GM23248 (cell line): ENCODE measurements around the gene SIK2. TPM values are rescaled to one million over a fixed set of nuclear protein-coding genes. Genes with fewer than 3 reads are reported as not detected.

Experiments used
- DNase-seq: peaks from one replicate; pipeline ENCODE4 v3.0.0-alpha.2; 2015
- H2AFZ ChIP-seq: fragments of 200-600 bp; sonication (generic); 2 replicates; pipeline ENCODE4 v1.6.1; 2016; ENCODE audit warnings: antibody characterized with exemption
- H3F3A ChIP-seq: fragments of 200-600 bp; sonication (generic); 2 replicates; pipeline ENCODE4 v1.6.1; 2016; ENCODE audit warnings: mild to moderate bottlenecking, antibody characterized with exemption, mixed run types; ENCODE audit not compliant: insufficient read depth
- H3K27ac ChIP-seq: fragments of 200-600 bp; sonication (generic); 2 replicates; pipeline ENCODE4 v1.5.1; 2016; ENCODE audit warnings: mild to moderate bottlenecking
- H3K27me3 ChIP-seq: fragments of 200-600 bp; sonication (generic); replicated peaks from 2 replicates; pipeline ENCODE4 v1.6.1; 2016; ENCODE audit warnings: mild to moderate bottlenecking; ENCODE audit not compliant: insufficient read depth
- H3K36me3 ChIP-seq: fragments of 200-600 bp; sonication (generic); 2 replicates; pipeline ENCODE4 v1.6.1; 2016; ENCODE audit warnings: low read depth, mild to moderate bottlenecking
- H3K4me1 ChIP-seq: fragments of 200-600 bp; sonication (generic); 2 replicates; pipeline ENCODE4 v1.6.1; 2016; ENCODE audit warnings: mild to moderate bottlenecking; ENCODE audit not compliant: insufficient read depth
- H3K4me2 ChIP-seq: fragments of 200-600 bp; sonication (generic); one replicate; pipeline ENCODE4 v1.6.1; 2016; ENCODE audit warnings: mild to moderate bottlenecking; ENCODE audit not compliant: unreplicated experiment
- H3K4me3 ChIP-seq: fragments of 200-600 bp; sonication (generic); 2 replicates; pipeline ENCODE4 v1.5.1; 2016; ENCODE audit warnings: mild to moderate bottlenecking
- H3K79me2 ChIP-seq: fragments of 200-600 bp; sonication (generic); 2 replicates; pipeline ENCODE4 v1.6.1; 2016; ENCODE audit warnings: mild to moderate bottlenecking; ENCODE audit not compliant: insufficient read depth
- H3K9ac ChIP-seq: fragments of 200-600 bp; sonication (generic); 2 replicates; pipeline ENCODE4 v1.6.1; 2016; ENCODE audit warnings: mild to moderate bottlenecking
- H3K9me2 ChIP-seq: fragments of 200-600 bp; sonication (generic); 2 replicates; pipeline ENCODE4 v1.6.1; 2016; ENCODE audit warnings: mixed run types, mild to moderate bottlenecking, moderate library complexity; ENCODE audit not compliant: insufficient read depth
- H3K9me3 ChIP-seq: fragments of 200-600 bp; sonication (generic); one replicate; pipeline ENCODE4 v1.6.1; 2017; ENCODE audit warnings: low read depth
- H4K20me1 ChIP-seq: fragments of 200-600 bp; sonication (generic); 2 replicates; pipeline ENCODE4 v1.6.0; 2016; ENCODE audit not compliant: insufficient read depth
- EZH2 ChIP-seq: fragments of 200-600 bp; sonication (generic); IDR thresholded peaks from 2 replicates; pipeline ENCODE4 v1.6.1; 2018; ENCODE audit warnings: antibody characterized with exemption, mild to moderate bottlenecking; ENCODE audit not compliant: insufficient read depth, poor library complexity, severe bottlenecking
- EZH2phosphoT487 ChIP-seq: fragments of 200-600 bp; sonication (generic); IDR thresholded peaks from 2 replicates; pipeline ENCODE4 v1.6.1; 2018; ENCODE audit warnings: antibody characterized with exemption, moderate library complexity, mild to moderate bottlenecking, low read depth; ENCODE audit not compliant: insufficient read depth
- WGBS, 2 experiments: methylation state at CpG; one replicate each; pipeline ENCODE4 v1.1.6; 2015 to 2017; ENCODE audit warnings: low lambda C conversion rate in 2 of 2, low coverage in 1 of 2; ENCODE audit errors: missing lambda C conversion rate in 2 of 2; 5-methylcytosine and 5-hydroxymethylcytosine counted together
- in situ Hi-C: fragments of 300-500 bp; cut with MboI; formaldehyde crosslinking; loops from 2 replicates; pipeline ENCODE4 v1.15.0; 2020
- polyA plus RNA-seq: library from polyadenylated mRNA; unstranded; fragments of >200 nt; fragmentation: Nextera tagmentation; extraction: Ambion mirVana; gene quantifications from 2 replicates; pipeline ENCODE4 v1.2.1, GENCODE V29; 2016
- total RNA-seq: library from RNA; depleted of rRNA; stranded (reverse); fragments of >200 nt; shearing (Covaris generic); gene quantifications from 2 replicates; pipeline ENCODE4 v1.2.3, GENCODE V29; 2014

SIK2 gene
- total and polyA plus RNA-seq, 2 experiments from 2014 or later: 5.9 to 14.8 TPM

DNA sequence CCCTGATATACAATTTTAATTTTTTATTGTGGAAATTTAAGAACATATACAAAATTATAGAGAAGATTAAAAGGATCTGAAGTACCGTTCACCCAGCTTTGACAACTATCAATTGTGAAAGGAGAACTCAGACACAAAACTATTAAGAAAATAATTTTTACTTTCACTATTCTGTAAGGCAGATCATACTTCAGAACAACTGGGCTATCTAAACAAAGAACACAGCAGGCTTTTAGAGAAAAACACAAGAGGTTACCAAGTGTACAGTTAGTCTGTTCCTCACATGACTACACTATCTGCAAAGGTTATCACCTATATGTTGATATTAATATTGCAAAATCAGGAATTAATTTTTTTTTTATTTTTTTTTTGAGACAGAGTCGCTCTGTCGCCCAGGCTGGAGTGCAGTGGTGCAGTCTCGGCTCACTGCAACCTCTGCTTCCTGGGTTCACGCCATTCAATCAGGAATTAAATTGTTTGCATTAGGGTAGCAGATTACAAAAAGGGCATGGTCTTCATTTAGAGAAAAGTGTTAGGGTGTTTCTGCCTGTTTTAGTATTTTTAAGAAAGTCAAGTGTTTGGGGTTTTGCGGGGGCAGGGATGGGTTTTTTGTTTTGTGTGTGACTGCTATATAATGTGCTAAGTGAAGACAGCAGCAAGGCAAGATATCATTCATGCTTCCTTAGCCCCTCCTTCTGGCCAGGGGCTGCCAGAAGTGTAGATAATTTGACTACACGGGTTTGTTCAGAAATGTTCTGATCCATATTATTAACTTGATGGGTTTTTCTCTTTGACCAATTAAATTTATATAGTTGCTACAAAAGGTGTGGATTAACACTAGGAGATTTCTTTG, 27.6 kb upstream of the SIK2 start:
- Histone ChIP-seq H3K4me1 (peaks cover 39% of the 10 kb centered on the region), H3K27ac (no peak overlapping the region), H3K9me2 (no peaks in the 10 kb centered on the region), H3K4me2 (peak overlapping the region; percentile 76), H3F3A (no peaks in the 10 kb centered on the region; the same call in 1 of the 2 replicates), H3K9me3 (no peaks in the 10 kb centered on the region), H3K9ac (peak overlapping the region; percentile 39), H3K36me3 (no peaks in the 10 kb centered on the region), H3K27me3 (no peaks in the 10 kb centered on the region), H3K4me3 (peak overlapping the region; percentile 55), H3K79me2 (no peaks in the 10 kb centered on the region), H4K20me1 (no peaks in the 10 kb centered on the region), H2AFZ (peak overlapping the region; percentile 46)
- WGBS, 2 experiments: 11 to 19% methylated on average over 7 of the region's 7 CpGs
- no peak for TF ChIP-seq EZH2
- no peak for TF ChIP-seq EZH2phosphoT487
- in situ Hi-C loops: loop anchor here (10.0 kb wide), 1 partner anchor 60 kb away; no protein-coding TSS in a partner anchor
- no peak for DNase-seq

DNA sequence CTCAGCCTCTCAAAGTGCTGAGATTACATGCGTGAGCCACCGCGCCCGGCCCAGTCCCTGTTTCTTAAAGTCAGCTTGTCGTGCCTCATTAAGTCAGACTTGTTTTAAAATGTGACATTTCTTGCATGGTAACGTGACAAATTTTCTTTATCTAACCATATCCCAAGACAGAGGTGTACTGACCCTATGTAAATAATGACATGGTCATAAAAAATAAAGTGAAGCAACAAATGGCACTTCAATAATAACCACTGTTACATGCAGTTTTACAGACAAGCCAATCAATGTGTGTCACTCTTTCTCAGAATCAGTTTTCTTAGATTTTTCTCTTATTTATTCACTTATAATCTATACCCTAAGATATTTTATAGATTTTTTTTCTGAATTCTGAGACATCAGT, 26.5 kb upstream of the SIK2 start:
- no peak overlapping the region for H3K9ac ChIP-seq
- no peaks in the 10 kb centered on the region for H3K27me3 ChIP-seq
- H3K36me3 ChIP-seq: no peaks in the 10 kb centered on the region
- H3F3A ChIP-seq: no peaks in the 10 kb centered on the region
- in situ Hi-C loops: loop anchor here (10.0 kb wide), 1 partner anchor 59 kb away; no protein-coding TSS in a partner anchor
- peaks cover 32% of the 10 kb centered on the region for H3K4me1 ChIP-seq
- no peaks in the 10 kb centered on the region for H4K20me1 ChIP-seq
- no peak overlapping the region for H3K4me2 ChIP-seq
- H3K4me3 ChIP-seq: no peak overlapping the region
- WGBS, 2 experiments: 93 to 99% methylated on average over 6 of the region's 6 CpGs
- H3K79me2 ChIP-seq: no peaks in the 10 kb centered on the region
- DNase-seq: no peak
- H3K9me3 ChIP-seq: no peaks in the 10 kb centered on the region
- no peak overlapping the region for H3K27ac ChIP-seq
- no peaks in the 10 kb centered on the region for H3K9me2 ChIP-seq
- H2AFZ ChIP-seq: no peak overlapping the region
- TF ChIP-seq EZH2: no peak
- no peak for TF ChIP-seq EZH2phosphoT487

- Histone ChIP-seq H3K4me1 (peaks cover 19% of the 10 kb centered on the region), H2AFZ (no peak overlapping the region), H3F3A (no peaks in the 10 kb centered on the region), H3K79me2 (no peaks in the 10 kb centered on the region), H3K27ac (no peak overlapping the region), H3K9me3 (no peaks in the 10 kb centered on the region), H3K36me3 (no peaks in the 10 kb centered on the region), H3K27me3 (no peaks in the 10 kb centered on the region), H4K20me1 (no peaks in the 10 kb centered on the region), H3K4me3 (no peak overlapping the region), H3K9me2 (no peaks in the 10 kb centered on the region), H3K9ac (no peak overlapping the region), H3K4me2 (no peak overlapping the region)
- DNase-seq: no peak
- 88 to 92% methylated on average over 4 of the region's 4 CpGs for WGBS, 2 experiments
- TF ChIP-seq EZH2phosphoT487: no peak
- TF ChIP-seq EZH2: no peak
- in situ Hi-C loops: loop anchor here (10.0 kb wide), 1 partner anchor 57 kb away; no protein-coding TSS in a partner anchor
Observed at GRCh38 chr11:111577821-111578220, 24.4 kb upstream of the SIK2 start.

- no peak overlapping the region for H2AFZ ChIP-seq
- no peaks in the 10 kb centered on the region for H3K9me2 ChIP-seq
- peaks cover 11% of the 10 kb centered on the region for H3K4me1 ChIP-seq
- no peaks in the 10 kb centered on the region for H4K20me1 ChIP-seq
- H3K4me3 ChIP-seq: no peak overlapping the region
- TF ChIP-seq EZH2phosphoT487: no peak
- no peak for TF ChIP-seq EZH2
- H3K9me3 ChIP-seq: no peaks in the 10 kb centered on the region
- no peaks in the 10 kb centered on the region for H3K27me3 ChIP-seq
- H3K4me2 ChIP-seq: no peak overlapping the region
- H3K9ac ChIP-seq: no peak overlapping the region
- in situ Hi-C loops: no loop called here
- 90 to 100% methylated on average over 1 of the region's 1 CpG for WGBS, 2 experiments
- no peak for DNase-seq
- no peak overlapping the region for H3K27ac ChIP-seq
- no peaks in the 10 kb centered on the region for H3K36me3 ChIP-seq
- H3F3A ChIP-seq: peaks cover 5% of the 10 kb centered on the region; the same call in 1 of the 2 replicates
- no peaks in the 10 kb centered on the region for H3K79me2 ChIP-seq
Observed at GRCh38 chr11:111581341-111581740, 20.9 kb upstream of the SIK2 start.
